GM12891 (cell line): ENCODE results near the gene FHIP1B.

Source experiments
- PAX5 ChIP-seq: IDR thresholded peaks from 2 replicates; pipeline ENCODE4 v1.6.1; 2011; ENCODE audit warnings: low read length, moderate library complexity, mild to moderate bottlenecking; ENCODE audit not compliant: insufficient read depth, severe bottlenecking
- POLR2A ChIP-seq: IDR thresholded peaks from 2 replicates; pipeline ENCODE4 v1.6.1; 2011; ENCODE audit warnings: low read depth, low read length, control low read depth
- POLR2AphosphoS5 ChIP-seq: IDR thresholded peaks from 2 replicates; pipeline ENCODE4 v1.6.1; 2011; ENCODE audit warnings: low read depth, low read length, control low read depth
- POU2F2 ChIP-seq: IDR thresholded peaks from 2 replicates; pipeline ENCODE4 v1.6.1; 2011; ENCODE audit warnings: low read depth, mild to moderate bottlenecking, control low read depth, low read length, moderate library complexity
- TAF1 ChIP-seq: IDR thresholded peaks from 2 replicates; pipeline ENCODE4 v1.6.1; 2011; ENCODE audit warnings: low read depth, low read length, control low read depth

- TF ChIP-seq TAF1 (no peak), POLR2A (no peak), POLR2AphosphoS5 (no peak), PAX5 (no peak), POU2F2 (no peak)
Measured at GRCh38 chr11:6248248-6248647, 13.8 kb upstream of the FHIP1B start.
